ENCODE results near the gene OR5H6. TPM values are rescaled to one million over a fixed set of nuclear protein-coding genes. Genes with fewer than 3 reads are reported as not detected.

OR5H6 gene
- polyA plus RNA-seq, 1 experiment = not detected

- no peaks in the 10 kb centered on the region for H3K9me3 ChIP-seq (ENCODE audit: control insufficient read depth, insufficient read depth, low read length)
- no peak for TF ChIP-seq CTCF (IDR thresholded peaks at IDR 0.05; ENCODE audit: low read depth, low read length)
- no peak overlapping the region for H3K4me3 ChIP-seq (ENCODE audit: low read depth, low read length)
- DNase-seq (ENCODE audit: low read depth, low spot score) = no peak
- ChIA-PET POLR2A (no interaction called here), CTCF (no interaction called here)
- H3K27me3 ChIP-seq (ENCODE audit: control insufficient read depth, insufficient read depth, low read length) = no peaks in the 10 kb centered on the region
- H3K27ac ChIP-seq (ENCODE audit: low read depth, low read length) = no peak overlapping the region
Measured at GRCh38 chr3:98290916-98291315, 26.9 kb downstream of the OR5H6 start.

- CTCF ChIA-PET = no interaction called here
- no peak overlapping the region for H3K4me3 ChIP-seq (ENCODE audit: low read depth, low read length)
Measured at GRCh38 chr3:98291332-98291957, 27.4 kb downstream of the OR5H6 start.

More at GRCh38 chr3:98291332-98291957, 27.4 kb downstream of the OR5H6 start:
- Histone ChIP-seq H3K27me3 (ENCODE audit: control insufficient read depth, insufficient read depth, low read length) (no peaks in the 10 kb centered on the region), H3K27ac (ENCODE audit: low read depth, low read length) (no peak overlapping the region), H3K9me3 (ENCODE audit: control insufficient read depth, insufficient read depth, low read length) (no peaks in the 10 kb centered on the region)
- no peak for TF ChIP-seq CTCF (IDR thresholded peaks at IDR 0.05; ENCODE audit: low read depth, low read length)
- POLR2A ChIA-PET = no interaction called here
- no peak for DNase-seq (ENCODE audit: low read depth, low spot score)

Other genes starting within 250 kb of the OR5H6 start
- gene GABRR3, start 228.9 kb upstream of the OR5H6 start, polyA plus RNA-seq (2011; rRNA removed) = not detected in 2 replicates
- not detected in 2 replicates for gene OR5AC2, start 177.1 kb upstream of the OR5H6 start, polyA plus RNA-seq (2011; rRNA removed)
- not detected in 2 replicates for gene OR5H1, start 133.5 kb upstream of the OR5H6 start, polyA plus RNA-seq (2011; rRNA removed)
- gene OR5H14, start 116.8 kb upstream of the OR5H6 start, polyA plus RNA-seq (2011; rRNA removed) = not detected in 2 replicates
- not detected in 2 replicates for gene OR5H15, start 97.5 kb upstream of the OR5H6 start, polyA plus RNA-seq (2011; rRNA removed)
- not detected in 2 replicates for gene OR5H2, start 18.3 kb downstream of the OR5H6 start, polyA plus RNA-seq (2011; rRNA removed)
- not detected in 2 replicates for gene OR5K4, start 89.6 kb downstream of the OR5H6 start, polyA plus RNA-seq (2011; rRNA removed)
- not detected in 2 replicates for gene OR5K3, start 126.4 kb downstream of the OR5H6 start, polyA plus RNA-seq (2011; rRNA removed)
- gene OR5K1, start 199.0 kb downstream of the OR5H6 start, polyA plus RNA-seq (2011; rRNA removed) = not detected in 2 replicates
- gene OR5K2, start 233.4 kb downstream of the OR5H6 start, polyA plus RNA-seq (2011; rRNA removed) = not detected in 2 replicates

Data from AG04450 (cell line).